DOHH2 (cell line): ENCODE data around the gene MBIP.
A peak's percentile ranks its signal among the peaks of the same experiment; 100 is the strongest.

Experiments used
- H3F3A ChIP-seq: fragments of 200-600 bp; sonication (generic), shearing (Covaris generic); 2 replicates; pipeline ENCODE4 v1.6.0; 2016; ENCODE audit warnings: antibody characterized with exemption, mild to moderate bottlenecking; ENCODE audit not compliant: control insufficient read depth, insufficient read depth
- H3K27ac ChIP-seq: fragments of 200-600 bp; sonication (generic); 2 replicates; pipeline ENCODE4 v1.5.1; 2014; ENCODE audit warnings: low read depth, mild to moderate bottlenecking, low read length, moderate library complexity
- H3K27me3 ChIP-seq: fragments of 200-600 bp; sonication (generic); 2 replicates; pipeline ENCODE4 v1.6.1; 2014; ENCODE audit warnings: mild to moderate bottlenecking, low read length, mixed read lengths; ENCODE audit not compliant: control insufficient read depth
- H3K36me3 ChIP-seq: fragments of 200-600 bp; sonication (generic); 2 replicates; pipeline ENCODE4 v1.6.1; 2014; ENCODE audit warnings: mild to moderate bottlenecking, low read length, moderate library complexity, mixed read lengths; ENCODE audit not compliant: control insufficient read depth
- H3K4me1 ChIP-seq: fragments of 200-600 bp; sonication (generic); 2 replicates; pipeline ENCODE4 v1.6.1; 2014; ENCODE audit warnings: mild to moderate bottlenecking, low read length, mixed read lengths; ENCODE audit not compliant: control insufficient read depth
- H3K4me2 ChIP-seq: fragments of 200-600 bp; sonication (generic); 2 replicates; pipeline ENCODE4 v1.6.0; 2014; ENCODE audit warnings: mild to moderate bottlenecking, low read length, moderate library complexity
- H3K4me3 ChIP-seq: fragments of 200-600 bp; sonication (generic); 2 replicates; pipeline ENCODE4 v1.5.1; 2014; ENCODE audit warnings: mild to moderate bottlenecking, low read length, mixed read lengths
- H3K79me2 ChIP-seq: fragments of 200-600 bp; sonication (generic); 2 replicates; pipeline ENCODE4 v1.6.1; 2014; ENCODE audit warnings: mild to moderate bottlenecking, low read length, mixed read lengths; ENCODE audit not compliant: control insufficient read depth
- H3K9me2 ChIP-seq: fragments of 200-600 bp; sonication (generic); replicated peaks from 2 replicates; pipeline ENCODE4 v1.6.1; 2014; ENCODE audit warnings: mild to moderate bottlenecking, low read length, mixed read lengths; ENCODE audit not compliant: control insufficient read depth
- H3K9me3 ChIP-seq: fragments of 200-600 bp; sonication (generic); 2 replicates; pipeline ENCODE4 v1.6.1; 2014; ENCODE audit warnings: antibody characterized with exemption, low read length, mixed read lengths; ENCODE audit not compliant: control insufficient read depth, insufficient read depth
- H4K20me1 ChIP-seq: fragments of 200-600 bp; sonication (generic); 2 replicates; pipeline ENCODE4 v1.6.0; 2014; ENCODE audit warnings: low read depth, mild to moderate bottlenecking, antibody characterized with exemption, low read length, moderate library complexity; ENCODE audit not compliant: control insufficient read depth, insufficient read depth
- EZH2phosphoT487 ChIP-seq: fragments of 200-600 bp; sonication (generic); IDR thresholded peaks from 2 replicates; pipeline ENCODE4 v1.6.1; 2017; ENCODE audit warnings: borderline replicate concordance, mild to moderate bottlenecking, antibody characterized with exemption, low read length, moderate library complexity, mixed read lengths
- TF ChIP-seq, protein P1 (sequence below): fragments of 200-600 bp; sonication (generic); IDR thresholded peaks from one replicate; pipeline ENCODE4 v1.5.1; 2014; ENCODE audit warnings: antibody characterized with exemption, mild to moderate bottlenecking, low read depth, low read length; ENCODE audit not compliant: poor library complexity, severe bottlenecking

Gene MBIP, protein sequence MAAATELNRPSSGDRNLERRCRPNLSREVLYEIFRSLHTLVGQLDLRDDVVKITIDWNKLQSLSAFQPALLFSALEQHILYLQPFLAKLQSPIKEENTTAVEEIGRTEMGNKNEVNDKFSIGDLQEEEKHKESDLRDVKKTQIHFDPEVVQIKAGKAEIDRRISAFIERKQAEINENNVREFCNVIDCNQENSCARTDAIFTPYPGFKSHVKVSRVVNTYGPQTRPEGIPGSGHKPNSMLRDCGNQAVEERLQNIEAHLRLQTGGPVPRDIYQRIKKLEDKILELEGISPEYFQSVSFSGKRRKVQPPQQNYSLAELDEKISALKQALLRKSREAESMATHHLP

GRCh38 chr14:36320200-36320896 is at the start of gene MBIP:
MBIP (minus strand) TSS chr14:36320637; CDS start chr14:36320588, 49 bp downstream.
- Histone ChIP-seq H4K20me1 (no peaks in the 10 kb centered on the region), H3K4me3 (peak within 1 kb of the TSS; percentile 97), H3K79me2 (peaks cover 49% of the 10 kb centered on the region), H3K4me2 (peak within 1 kb of the TSS; percentile 85), H3F3A (no peaks in the 10 kb centered on the region; the same call in 1 of the 2 replicates), H3K36me3 (peaks cover 9% of the 10 kb centered on the region), H3K27me3 (peaks cover 14% of the 10 kb centered on the region), H3K4me1 (peaks cover 15% of the 10 kb centered on the region), H3K9me2 (no peaks in the 10 kb centered on the region), H3K27ac (peak within 1 kb of the TSS; percentile 24; the same call in 1 of the 2 replicates), H3K9me3 (no peaks in the 10 kb centered on the region)
- TF ChIP-seq EZH2phosphoT487, result no peak
- TF ChIP-seq, protein P1, sequence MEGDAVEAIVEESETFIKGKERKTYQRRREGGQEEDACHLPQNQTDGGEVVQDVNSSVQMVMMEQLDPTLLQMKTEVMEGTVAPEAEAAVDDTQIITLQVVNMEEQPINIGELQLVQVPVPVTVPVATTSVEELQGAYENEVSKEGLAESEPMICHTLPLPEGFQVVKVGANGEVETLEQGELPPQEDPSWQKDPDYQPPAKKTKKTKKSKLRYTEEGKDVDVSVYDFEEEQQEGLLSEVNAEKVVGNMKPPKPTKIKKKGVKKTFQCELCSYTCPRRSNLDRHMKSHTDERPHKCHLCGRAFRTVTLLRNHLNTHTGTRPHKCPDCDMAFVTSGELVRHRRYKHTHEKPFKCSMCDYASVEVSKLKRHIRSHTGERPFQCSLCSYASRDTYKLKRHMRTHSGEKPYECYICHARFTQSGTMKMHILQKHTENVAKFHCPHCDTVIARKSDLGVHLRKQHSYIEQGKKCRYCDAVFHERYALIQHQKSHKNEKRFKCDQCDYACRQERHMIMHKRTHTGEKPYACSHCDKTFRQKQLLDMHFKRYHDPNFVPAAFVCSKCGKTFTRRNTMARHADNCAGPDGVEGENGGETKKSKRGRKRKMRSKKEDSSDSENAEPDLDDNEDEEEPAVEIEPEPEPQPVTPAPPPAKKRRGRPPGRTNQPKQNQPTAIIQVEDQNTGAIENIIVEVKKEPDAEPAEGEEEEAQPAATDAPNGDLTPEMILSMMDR, result no peak

DNA sequence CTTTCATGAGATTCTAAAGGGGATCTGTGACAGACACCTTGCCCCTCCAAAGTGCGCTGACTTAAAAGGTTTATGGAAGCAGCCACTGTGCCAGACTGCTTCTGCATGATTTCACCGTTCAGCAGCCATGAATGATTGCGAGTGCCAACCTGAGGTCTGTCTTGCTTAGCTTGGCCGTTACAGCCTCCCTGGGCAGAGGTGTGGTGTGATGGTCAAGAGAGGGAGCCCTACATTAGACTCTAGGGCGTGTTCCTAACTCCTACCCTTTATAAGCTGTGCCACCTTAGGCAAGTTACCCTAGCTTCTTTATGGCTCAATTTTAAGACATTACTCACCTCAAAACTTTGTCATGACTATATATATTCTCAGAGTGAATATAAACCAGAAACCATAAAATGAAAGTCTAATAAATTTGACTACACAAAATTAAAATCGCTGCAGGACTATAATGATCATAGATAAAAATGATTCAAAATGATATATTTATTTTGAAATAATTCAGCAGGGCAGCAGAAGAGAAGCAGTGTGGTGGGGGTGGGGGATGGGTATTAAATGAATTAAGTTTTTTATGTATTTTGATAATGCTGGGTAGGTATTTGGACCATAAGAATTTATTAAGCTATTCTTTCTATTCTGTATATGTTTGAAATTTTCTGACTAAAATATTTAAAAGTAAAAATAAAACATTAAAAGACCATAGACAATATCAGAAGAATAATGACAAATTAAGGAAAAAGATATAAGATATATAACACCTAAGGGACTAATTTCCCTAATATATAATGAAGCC is 47.7 kb upstream of the MBIP start:
- Histone ChIP-seq H3K79me2 (no peaks in the 10 kb centered on the region), H3F3A (no peaks in the 10 kb centered on the region), H4K20me1 (no peaks in the 10 kb centered on the region), H3K4me2 (no peak overlapping the region), H3K9me3 (no peaks in the 10 kb centered on the region), H3K4me1 (no peaks in the 10 kb centered on the region), H3K4me3 (no peak overlapping the region), H3K36me3 (no peaks in the 10 kb centered on the region), H3K27me3 (peaks cover 3% of the 10 kb centered on the region; the same call in 1 of the 2 replicates), H3K9me2 (no peaks in the 10 kb centered on the region), H3K27ac (no peak overlapping the region)
- TF ChIP-seq, protein P1, result no peak
- no peak for TF ChIP-seq EZH2phosphoT487

DNA sequence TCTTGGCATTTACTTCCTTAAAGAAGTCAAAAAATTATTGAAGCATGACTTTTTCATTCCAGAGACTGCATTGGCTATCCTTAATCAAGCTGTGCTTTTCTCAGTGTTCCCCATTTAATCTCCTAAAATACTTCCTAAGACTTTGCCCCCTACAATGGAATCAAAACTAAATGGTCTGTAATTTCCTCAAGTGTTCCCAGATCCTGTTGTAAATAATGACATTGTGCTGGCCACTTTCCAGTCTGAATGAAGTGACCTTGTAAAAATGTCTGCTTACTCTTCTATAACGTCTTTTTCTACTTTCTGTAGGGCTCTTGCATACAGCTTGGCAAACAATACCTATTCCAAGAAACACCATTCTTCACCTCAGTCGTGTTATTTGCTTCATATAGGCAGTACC is 45.3 kb upstream of the MBIP start:
- H3K4me1 ChIP-seq, result no peaks in the 10 kb centered on the region

More for the DNA sequence above, 45.3 kb upstream of the MBIP start:
- Histone ChIP-seq H3K4me3 (no peak overlapping the region), H3K27ac (no peak overlapping the region), H3K36me3 (no peaks in the 10 kb centered on the region), H3K9me2 (no peaks in the 10 kb centered on the region), H3K4me2 (no peak overlapping the region), H3K79me2 (no peaks in the 10 kb centered on the region), H4K20me1 (no peaks in the 10 kb centered on the region), H3K9me3 (no peaks in the 10 kb centered on the region), H3F3A (no peaks in the 10 kb centered on the region), H3K27me3 (peaks cover 3% of the 10 kb centered on the region; the same call in 1 of the 2 replicates)
- TF ChIP-seq, protein P1, result no peak
- no peak for TF ChIP-seq EZH2phosphoT487
